Heart left ventricle (tissue), 13 donors: Measurements from ENCODE around the gene PRKN.

ENCODE experiments used
- POLR2A ChIP-seq, 2 donors: fragments of 450-650 bp; IDR thresholded peaks; one replicate each; pipeline ENCODE4 v1.6.1; 2017; ENCODE audit warnings: antibody characterized with exemption in 2 of 2, mild to moderate bottlenecking in 2 of 2, moderate library complexity in 2 of 2
- TF ChIP-seq, protein P1 (sequence below), 12 donors: fragments of 200-600 bp; sonication (generic) in 4 of 12; IDR thresholded peaks; one replicate each; pipeline versions ENCODE4 v1.5.0 to v1.8.0; 2018 to 2022; ENCODE audit warnings: antibody characterized with exemption in 12 of 12, mild to moderate bottlenecking in 5 of 12
- donor health status: ischemic (EF 13 %, LVEDD 7.1; RV severe dilation, severe dysfunction).
- donor health status: DM: no; HTN: yes; CAD: no.
- donor health status: DM: no; HTN: no; CAD: no.
- donor health status: ischemic (EF 25% LVEDD 6.9; RV normal size, moderate dysfunction).
- donor health status: ischemic (EF 25% LVEDD 5.7; RV mildly dilated, moderate dysfunction).
- donor health status: ischemic (EF 35%, LVEDD 5.7; RV mildly dilated, moderate dysfunction).
- donor health status: nonischemic (EF 11% LVEDD 7.7; RV severe dilation, severe dysfunction).
- donor health status: DM: yes; HTN: yes; CAD: no.
- donor health status: PGD.
- donor health status: ischemic (EF 29% LVEDD 5.4; RV normal size, mild dysfunction).
- donor health status: nonischemic (EF 23%, LVEDD 6.1; RV moderate dilation, normal function).

GRCh38 chr6:162631546-162631945 is 96.0 kb downstream of the PRKN start:
- TF ChIP-seq, protein P1, sequence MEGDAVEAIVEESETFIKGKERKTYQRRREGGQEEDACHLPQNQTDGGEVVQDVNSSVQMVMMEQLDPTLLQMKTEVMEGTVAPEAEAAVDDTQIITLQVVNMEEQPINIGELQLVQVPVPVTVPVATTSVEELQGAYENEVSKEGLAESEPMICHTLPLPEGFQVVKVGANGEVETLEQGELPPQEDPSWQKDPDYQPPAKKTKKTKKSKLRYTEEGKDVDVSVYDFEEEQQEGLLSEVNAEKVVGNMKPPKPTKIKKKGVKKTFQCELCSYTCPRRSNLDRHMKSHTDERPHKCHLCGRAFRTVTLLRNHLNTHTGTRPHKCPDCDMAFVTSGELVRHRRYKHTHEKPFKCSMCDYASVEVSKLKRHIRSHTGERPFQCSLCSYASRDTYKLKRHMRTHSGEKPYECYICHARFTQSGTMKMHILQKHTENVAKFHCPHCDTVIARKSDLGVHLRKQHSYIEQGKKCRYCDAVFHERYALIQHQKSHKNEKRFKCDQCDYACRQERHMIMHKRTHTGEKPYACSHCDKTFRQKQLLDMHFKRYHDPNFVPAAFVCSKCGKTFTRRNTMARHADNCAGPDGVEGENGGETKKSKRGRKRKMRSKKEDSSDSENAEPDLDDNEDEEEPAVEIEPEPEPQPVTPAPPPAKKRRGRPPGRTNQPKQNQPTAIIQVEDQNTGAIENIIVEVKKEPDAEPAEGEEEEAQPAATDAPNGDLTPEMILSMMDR (IDR thresholded peaks at IDR 0.05): no peak
- TF ChIP-seq POLR2A (IDR thresholded peaks at IDR 0.05): no peak
